Measurements from ENCODE around the gene C17orf107.

GRCh38 chr17:4944163-4944553, 44.8 kb downstream of the C17orf107 start:
- TF ChIP-seq CTCF (IDR thresholded peaks at IDR 0.05; ENCODE audit: low read depth, low read length), result no peak
- TF ChIP-seq EZH2phosphoT487 (IDR thresholded peaks at IDR 0.05; ENCODE audit: low read depth), result no peak
